ENCODE data around the gene MYO15B.

MYO15B gene

DNA sequence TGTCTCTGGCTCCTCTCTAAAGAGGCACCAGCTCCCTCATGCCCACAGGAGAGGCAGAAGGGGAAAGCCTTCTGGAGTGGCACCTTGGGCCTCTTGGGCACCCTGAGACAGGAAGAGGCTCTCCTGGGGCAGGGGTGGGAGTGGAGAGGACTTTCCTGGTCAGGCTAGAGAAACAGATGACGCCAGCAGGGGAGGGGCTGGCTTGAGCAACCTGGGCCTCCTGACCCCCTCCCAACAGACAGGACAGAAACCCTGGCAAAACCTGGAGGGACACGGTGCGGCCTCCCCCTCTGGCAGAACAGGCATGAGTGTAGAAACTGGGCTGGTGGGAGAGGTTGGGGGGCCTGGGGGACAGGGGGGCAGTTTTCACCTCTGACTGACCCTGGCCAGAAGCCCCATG lies 51.7 kb downstream of the MYO15B start:
- DNase-seq (ENCODE audit: low read depth in 2 of 2) = no peak

DNA sequence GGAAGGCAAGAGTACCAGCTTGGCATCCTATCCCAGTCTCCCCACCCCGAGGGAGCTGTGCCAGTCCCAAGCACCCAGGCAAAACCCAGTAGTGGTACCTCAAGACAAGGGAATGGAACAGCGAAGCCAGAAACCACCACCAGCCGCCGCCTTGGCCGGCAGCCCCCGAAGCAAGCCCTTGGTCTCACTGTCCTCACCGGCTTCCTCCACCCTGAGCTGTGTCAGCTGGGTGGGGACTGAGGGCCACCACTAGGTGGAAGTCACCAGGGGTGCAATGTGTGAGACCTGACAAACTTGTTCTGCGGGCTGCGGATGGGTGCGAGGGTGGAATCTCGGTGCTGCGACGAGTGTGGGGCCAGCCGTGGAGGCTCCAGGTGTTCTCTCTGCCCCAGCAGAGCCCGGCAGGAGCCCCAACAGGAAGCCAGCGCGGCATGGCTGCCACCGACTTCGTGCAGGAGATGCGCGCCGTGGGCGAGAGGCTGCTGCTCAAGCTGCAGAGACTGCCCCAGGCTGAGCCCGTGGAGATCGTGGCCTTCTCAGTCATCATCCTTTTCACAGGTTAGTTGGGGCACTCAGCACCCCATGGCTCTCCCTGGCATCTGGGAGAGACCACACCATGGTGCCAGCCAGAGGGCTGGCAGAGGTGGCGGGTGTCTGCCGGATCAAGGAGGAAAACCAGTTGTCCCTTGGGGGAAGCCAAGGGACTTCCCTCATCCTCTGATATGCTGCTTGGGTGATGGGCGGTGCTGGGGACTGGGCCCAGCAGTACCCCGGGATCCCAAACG lies 52.4 kb downstream of the MYO15B start:
- DNase-seq (ENCODE audit: low read depth in 2 of 2) = no peak

GRCh38 chr17:75640556-75641119 lies 53.0 kb downstream of the MYO15B start:
- DNase-seq (ENCODE audit: low read depth in 2 of 2) = no peak

DNA sequence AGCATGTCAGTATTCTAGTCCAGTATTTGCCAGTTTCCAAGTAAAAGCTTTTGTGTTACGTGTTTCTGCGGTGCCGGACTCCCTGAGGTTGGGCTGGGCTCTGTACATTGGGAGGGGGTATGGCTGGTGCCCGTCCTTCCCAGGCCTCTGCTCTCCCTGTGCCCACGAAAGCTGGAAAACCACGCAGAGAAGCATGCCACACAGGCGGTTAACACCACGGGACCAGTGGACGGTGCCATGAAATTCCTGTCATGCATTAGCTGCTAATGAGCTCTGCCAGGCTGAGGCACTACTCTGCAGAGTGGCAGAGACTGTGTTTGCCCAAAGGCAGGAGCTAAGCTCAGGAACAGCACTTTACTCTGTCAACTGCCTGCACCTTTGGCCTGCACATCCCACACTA lies 53.7 kb downstream of the MYO15B start:
- no peak for DNase-seq (ENCODE audit: low read depth in 2 of 2)

DNA sequence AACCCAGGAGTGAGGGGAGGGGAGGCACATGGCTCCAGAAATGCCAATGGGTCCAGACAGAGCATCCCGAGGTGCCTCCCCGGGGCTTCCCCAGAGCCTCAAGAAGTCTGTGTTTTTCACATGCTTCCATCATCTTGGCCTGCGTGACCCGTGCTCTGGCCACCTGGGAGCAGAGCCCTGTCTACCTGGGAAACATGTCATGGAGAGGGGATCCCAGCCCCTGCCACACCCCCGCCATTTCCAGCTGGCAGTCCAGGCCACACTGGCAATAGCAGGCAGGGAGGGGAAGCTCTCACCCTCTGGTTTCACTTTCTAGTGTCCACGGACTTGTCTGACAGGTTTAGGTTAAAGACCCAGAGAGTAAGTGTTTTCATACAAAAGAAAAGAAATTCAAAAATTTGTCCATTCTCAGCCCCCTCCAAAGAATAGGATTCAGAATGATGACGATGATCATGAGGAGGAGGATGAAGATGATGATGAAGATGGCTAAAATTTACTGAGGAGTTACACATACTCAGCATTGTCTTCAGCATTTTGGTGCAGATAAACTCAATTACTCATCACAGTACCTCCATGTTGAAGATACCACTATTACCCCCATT lies 54.7 kb downstream of the MYO15B start:
- DNase-seq (ENCODE audit: low read depth in 2 of 2) = no peak

DNA sequence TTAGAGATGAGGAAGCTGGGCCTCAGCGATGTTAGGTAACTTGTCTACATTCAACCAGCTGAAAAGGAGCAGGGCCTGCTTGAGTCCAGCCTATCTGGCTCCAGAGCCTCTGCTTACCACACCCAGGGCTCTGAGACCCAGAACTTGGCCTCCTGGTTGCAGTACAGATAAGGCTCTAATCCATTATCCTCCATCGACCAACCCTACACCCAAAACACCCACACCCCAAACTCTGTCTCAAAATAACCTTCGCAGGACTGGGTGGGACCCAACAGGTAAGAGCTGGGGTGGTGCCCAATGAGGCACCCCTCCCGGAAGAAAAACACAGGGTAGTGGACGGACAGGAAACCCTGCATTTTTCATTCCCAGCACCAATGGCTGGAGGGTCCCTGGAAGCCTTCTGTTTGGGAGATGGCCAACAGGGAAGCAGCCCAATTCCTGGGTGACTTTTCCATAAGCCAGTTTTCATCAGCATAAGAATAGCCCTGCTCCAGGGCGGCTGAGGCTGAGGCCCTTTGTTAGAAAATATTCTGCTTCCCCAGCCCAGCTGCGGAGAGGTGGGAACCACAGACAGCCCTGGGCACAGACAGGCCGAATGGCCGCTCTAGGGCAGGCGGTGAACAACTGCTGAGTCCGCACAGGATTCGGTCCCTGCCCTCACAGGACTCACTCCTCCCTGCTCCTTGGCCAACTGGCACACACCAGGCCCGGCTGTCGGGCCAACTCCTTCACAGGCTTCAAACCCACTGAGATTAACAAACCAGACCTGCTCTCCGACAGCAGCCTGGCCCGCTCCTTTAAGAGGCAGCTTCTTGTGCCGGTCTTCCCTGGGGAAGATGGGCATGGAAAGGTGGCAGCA lies 55.4 kb downstream of the MYO15B start:
- DNase-seq (ENCODE audit: low read depth in 2 of 2) = no peak

DNA sequence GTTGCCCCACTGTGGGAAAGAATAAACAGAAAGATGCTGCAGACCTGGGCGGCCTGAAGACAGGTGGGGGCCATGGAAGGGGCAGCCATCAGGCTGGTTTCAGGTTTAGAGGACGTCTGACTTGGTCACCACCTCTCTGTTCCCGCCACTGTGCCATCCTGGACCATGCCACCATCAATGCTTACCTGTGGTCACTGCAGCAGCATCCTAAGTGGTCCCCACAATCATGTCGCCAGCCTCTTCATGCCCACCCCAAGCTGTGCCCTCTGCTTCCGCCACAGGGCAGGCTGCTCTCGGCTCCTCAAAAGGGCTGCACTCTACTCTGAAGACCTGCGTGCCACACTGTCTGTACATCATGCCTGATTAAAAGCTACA lies 56.0 kb downstream of the MYO15B start:
- no peak for DNase-seq (ENCODE audit: low read depth in 2 of 2)

DNA sequence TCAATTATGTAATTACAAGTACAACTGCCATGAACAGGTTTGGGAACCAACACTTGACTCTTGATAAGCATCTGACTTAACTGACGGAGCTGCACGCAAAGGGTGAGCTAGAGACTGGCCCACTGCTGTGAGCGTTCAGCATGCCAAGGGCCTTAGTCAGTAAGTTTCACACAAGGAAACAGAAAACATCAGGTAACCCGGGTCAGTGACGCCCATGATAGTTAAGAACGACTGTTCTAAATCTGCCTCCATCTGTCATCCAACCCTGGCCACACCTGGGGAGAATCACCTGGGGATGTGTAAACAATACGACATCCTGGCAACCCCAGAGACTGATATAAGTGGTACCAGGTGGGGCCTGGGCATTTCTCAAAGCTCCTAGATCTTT lies 57.9 kb downstream of the MYO15B start:
- no peak for DNase-seq (ENCODE audit: low read depth in 2 of 2)

DNA sequence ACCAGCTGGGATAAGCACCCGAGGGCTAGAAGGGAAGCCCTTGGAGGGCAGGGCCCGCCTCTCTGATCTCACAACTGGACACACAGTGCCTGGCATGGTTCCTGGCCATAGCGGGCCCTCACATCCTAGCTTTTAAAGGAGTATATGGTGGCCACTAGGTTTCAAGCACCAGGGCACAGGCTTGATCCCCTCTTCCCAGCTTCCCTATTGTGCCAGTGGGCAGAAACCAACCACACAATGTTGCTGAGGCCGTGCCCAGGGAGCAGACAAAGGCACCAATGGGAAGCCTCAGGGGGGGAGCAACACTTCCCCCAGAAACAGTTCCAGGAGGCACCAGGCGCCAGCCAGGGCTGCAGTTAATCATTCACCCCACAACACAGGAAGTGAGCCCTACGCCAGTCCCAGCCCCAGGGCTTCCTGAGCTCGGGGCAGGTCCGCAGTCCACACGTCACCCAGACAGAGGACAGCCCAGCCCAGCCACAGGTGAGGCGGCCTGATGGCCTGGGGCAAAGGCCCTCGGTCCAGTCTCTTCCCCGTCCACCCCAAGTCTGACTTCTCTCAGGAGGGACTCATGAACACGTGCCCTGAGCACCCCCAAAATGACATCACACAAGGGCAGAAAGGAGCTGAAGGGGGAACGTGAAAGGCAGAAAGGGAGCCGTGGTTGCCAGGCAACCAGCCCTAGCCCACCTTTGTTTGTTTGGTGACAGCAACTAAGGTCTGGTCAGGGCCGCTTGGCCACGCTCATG lies 58.5 kb downstream of the MYO15B start:
- no peak for DNase-seq (ENCODE audit: low read depth in 2 of 2)

DNA sequence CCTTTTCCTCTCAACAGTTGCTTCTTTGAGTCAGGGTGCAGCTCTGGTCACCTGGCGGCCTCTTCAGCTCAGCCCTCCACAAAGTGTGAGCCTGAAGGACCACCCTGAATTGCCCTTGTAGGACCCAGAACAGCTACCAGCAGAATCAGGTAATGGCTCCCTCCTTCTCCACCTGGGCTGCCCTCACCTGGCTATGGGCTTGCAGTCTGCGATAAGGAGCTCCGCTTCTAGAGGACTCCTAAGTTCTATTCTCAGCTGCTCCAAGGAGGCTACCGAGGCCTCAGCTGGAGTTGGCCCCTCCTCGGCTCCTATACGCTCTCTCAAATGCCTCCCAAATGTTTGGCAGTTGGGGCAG lies 59.0 kb downstream of the MYO15B start:
- no peak for DNase-seq (ENCODE audit: low read depth in 2 of 2)

GRCh38 chr17:75647061-75647460 lies 59.5 kb downstream of the MYO15B start:
- DNase-seq (ENCODE audit: low read depth in 2 of 2) = no peak

GRCh38 chr17:75647921-75648320 lies 60.3 kb downstream of the MYO15B start:
- DNase-seq (ENCODE audit: low read depth in 2 of 2) = no peak

DNA sequence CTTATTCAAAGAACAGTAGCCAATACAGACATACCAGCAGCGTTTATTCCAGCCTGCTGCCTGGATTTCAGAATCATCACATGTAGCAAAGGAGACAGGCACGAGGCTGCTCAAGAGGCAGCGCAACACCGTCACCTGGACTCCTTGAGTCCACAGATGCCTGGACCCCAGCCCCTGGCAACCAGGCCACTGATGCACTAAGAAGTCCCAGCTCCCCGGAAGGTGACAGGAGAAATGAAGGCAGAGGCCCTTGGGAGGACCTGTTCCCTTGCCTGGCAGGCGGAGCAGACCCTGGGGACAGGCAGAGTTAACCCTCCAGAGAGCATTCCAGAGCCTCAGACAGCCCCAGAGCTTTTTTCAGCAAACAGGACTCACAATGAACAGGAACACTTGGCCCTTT lies 62.1 kb downstream of the MYO15B start:
- no peak for DNase-seq (ENCODE audit: low read depth in 2 of 2)

DNA sequence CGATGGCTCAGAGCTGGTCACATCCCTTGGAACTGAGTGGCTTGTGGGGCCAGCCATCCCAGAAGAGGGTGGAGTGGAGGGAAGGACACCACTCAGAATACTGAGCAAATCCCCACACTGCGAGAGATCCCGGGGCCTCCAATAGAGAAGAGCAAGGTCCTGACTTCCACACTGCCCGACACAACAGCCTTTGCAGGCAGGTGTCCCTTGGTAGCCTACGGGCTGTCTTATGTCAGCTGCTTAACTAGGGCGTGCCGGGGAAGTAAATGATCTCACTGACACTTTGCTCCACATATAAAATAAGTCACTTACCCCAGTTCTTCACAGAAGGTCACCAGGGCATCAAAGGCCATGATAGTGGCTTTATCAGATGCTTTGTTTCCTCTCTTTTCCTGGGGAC lies 63.3 kb downstream of the MYO15B start:
- DNase-seq (ENCODE audit: low read depth in 2 of 2) = no peak

GRCh38 chr17:75652341-75652740 lies 64.7 kb downstream of the MYO15B start:
- DNase-seq (ENCODE audit: low read depth in 2 of 2) = no peak

- DNase-seq (ENCODE audit: low read depth in 2 of 2) = no peak
These were observed 65.4 kb downstream of the MYO15B start for GRCh38 chr17:75652934-75653549.

DNA sequence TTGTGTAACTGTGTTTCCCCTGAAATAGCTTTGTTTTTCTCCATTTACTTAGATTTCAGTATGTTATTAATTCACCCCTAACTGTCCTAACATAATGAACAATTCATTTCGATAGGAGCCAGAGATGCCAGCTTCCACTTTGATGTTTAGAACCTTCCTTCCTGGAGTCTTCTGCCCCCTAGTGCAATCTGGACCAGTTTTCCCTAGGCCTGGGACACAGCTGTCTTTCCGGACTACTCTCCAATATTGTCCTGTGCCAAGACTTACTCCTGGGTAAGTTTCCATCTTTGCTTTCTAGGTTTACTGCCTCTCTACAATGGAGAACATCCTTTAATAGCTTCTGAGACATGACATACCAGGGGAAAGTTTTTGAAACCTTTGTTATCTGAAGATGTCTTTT lies 66.6 kb downstream of the MYO15B start:
- no peak for DNase-seq (ENCODE audit: low read depth in 2 of 2)

DNA sequence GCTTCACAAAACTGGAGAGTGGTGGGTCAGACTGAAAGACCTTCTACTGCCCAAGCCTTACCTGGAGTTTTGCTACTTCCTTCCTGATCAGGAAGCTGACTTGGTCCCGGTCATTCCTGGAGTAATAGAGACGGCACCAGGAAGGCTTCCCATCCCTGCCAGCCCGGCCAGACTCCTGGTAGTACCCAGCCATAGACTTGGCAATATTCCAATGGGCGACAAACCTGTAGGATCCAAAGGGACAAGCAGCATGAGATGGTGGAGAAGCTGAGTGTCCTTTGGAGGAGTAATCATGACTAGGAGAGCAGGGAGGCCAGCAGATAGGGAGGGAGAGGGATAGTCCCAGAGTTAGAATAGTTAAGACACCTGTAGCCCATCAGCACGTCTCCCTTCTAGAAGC lies 70.6 kb downstream of the MYO15B start:
- no peak for DNase-seq (ENCODE audit: low read depth in 2 of 2)

DNA sequence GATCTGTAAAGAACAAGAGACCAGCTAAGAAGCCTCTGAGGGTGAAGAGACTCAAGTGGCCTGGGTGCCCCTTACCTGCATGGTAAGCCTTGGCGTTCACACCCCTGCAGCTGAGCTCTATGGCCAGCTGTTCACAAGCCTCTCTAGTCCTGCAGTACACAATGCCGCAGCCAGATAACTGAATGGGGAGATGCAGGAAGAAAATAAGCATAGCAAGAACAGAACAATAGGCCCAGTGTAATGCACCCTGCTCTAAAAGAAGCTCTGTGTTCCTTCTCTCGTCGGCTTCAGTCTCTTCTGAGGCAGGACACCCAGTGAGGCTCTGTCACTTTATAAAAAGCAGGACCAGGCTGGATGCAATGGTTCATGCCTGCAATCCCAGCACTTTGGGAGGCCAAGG lies 73.9 kb downstream of the MYO15B start:
- no peak for DNase-seq (ENCODE audit: low read depth in 2 of 2)

DNA sequence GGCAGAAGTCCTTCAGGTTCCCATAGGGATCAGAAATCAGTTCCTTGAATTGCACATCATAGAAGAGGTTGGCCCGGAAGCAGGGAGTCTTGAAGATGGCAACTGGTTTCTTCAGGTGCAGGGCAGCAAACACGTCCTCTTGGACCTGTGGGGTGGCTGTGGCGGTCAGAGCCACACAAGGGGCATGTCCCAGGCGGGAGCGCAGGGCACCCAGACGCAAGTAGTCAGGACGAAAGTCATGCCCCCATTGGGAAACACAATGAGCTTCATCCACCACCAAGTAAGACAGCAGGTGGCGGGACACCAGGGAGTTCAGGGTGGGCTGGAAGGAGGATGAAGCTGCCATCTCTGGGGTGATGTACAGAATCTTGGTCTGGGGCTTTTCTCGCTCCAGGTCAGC lies 74.9 kb downstream of the MYO15B start:
- DNase-seq (ENCODE audit: low read depth in 2 of 2) = no peak

- no peak for DNase-seq (ENCODE audit: low read depth in 2 of 2)
These were observed 76.5 kb downstream of the MYO15B start for GRCh38 chr17:75664099-75664549.
